Type B pancreatic cell (in vitro differentiated cells): Measurements from ENCODE around the gene COL5A1. TPM values are rescaled to one million over a fixed set of nuclear protein-coding genes. Genes with fewer than 3 reads are reported as not detected.

ENCODE experiments used
- DNase-seq: peaks from one replicate; pipeline ENCODE4 v3.0.0; 2021; ENCODE audit warnings: mixed read lengths; ENCODE audit not compliant: unreplicated experiment; ENCODE audit errors: extremely low spot score
- H3K27ac Mint-ChIP-seq: 2 replicates; pipeline ENCODE4 v1.8.0; 2021; ENCODE audit warnings: mild to moderate bottlenecking, mixed read lengths
- H3K27me3 Mint-ChIP-seq: 2 replicates; pipeline ENCODE4 v1.8.0; 2021; ENCODE audit warnings: mixed read lengths
- H3K36me3 Mint-ChIP-seq: 2 replicates; pipeline ENCODE4 v1.8.0; 2021; ENCODE audit warnings: mixed read lengths
- H3K4me1 Mint-ChIP-seq: one replicate; pipeline ENCODE4 v1.8.0; 2021; ENCODE audit warnings: mixed read lengths; ENCODE audit not compliant: unreplicated experiment
- H3K4me3 Mint-ChIP-seq: 2 replicates; pipeline ENCODE4 v1.8.0; 2021; ENCODE audit warnings: mild to moderate bottlenecking, mixed read lengths
- H3K9me3 Mint-ChIP-seq: 2 replicates; pipeline ENCODE4 v1.8.0; 2021; ENCODE audit warnings: mixed read lengths
- CTCF ChIP-seq: fragments of 200-600 bp; sonication (generic); conservative IDR thresholded peaks from 2 replicates; pipeline ENCODE4 v1.5.0; 2021; ENCODE audit warnings: antibody characterized with exemption, mild to moderate bottlenecking
- total RNA-seq: library from RNA; stranded (reverse); gene quantifications from 2 replicates; pipeline ENCODE4 v1.2.1, GENCODE V29; 2021; ENCODE audit warnings: low replicate concordance

The COL5A1 gene
- total RNA-seq, 1 donor from 2014 or later: 112 TPM

DNA sequence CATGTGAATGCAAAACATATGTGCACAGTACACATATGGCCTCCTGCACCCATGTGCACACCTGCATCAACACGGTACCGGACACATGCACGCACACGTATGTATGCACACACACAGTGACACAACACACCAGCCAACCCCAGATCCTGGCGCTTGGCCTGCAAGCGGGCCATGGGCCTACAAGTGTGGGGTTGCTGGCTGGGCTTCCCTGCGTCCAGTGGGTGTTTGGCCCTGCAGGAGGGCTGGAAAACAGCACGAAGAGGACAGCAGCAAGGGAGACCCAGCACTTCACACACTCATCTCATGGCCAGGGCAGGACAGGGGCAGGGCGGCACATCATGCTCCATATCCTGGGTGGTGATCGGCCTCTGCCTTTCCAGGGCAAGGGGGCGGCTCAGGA lies 77.7 kb downstream of the COL5A1 start:
- TF ChIP-seq CTCF: no peak
- Mint-ChIP-seq H3K9me3 (no peaks in the 10 kb centered on the region), H3K4me1 (peaks cover 4% of the 10 kb centered on the region), H3K36me3 (peaks cover under 1% of the 10 kb centered on the region), H3K4me3 (no peak overlapping the region), H3K27ac (no peak overlapping the region), H3K27me3 (peaks cover 3% of the 10 kb centered on the region)
- no peak for DNase-seq

- Mint-ChIP-seq H3K27ac (no peak overlapping the region), H3K4me3 (no peak overlapping the region), H3K36me3 (no peaks in the 10 kb centered on the region), H3K27me3 (peaks cover 3% of the 10 kb centered on the region), H3K4me1 (peaks cover 4% of the 10 kb centered on the region), H3K9me3 (no peaks in the 10 kb centered on the region)
- TF ChIP-seq CTCF: no peak
- no peak for DNase-seq
Observed at GRCh38 chr9:134720136-134720753, 78.6 kb downstream of the COL5A1 start.

DNA sequence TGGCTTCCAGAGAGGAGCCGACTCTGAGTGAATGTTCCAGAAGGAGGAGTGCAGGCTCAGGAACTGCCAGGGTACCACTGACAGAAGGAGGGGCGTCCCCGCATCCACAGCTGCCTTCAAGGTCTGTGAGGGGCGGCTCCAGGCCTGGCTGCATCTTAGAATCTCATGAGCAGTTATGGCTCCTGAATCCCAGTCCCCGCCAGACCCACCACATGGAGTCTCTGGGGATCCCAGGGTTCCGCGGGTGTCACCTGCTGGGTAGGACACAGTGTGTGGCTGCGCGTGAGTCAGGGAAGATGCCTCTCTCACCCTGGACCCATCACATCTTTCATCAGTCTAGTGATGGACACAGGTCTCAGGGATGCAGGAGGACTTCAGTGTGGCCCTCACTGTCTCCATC lies 79.2 kb downstream of the COL5A1 start:
- Mint-ChIP-seq H3K27me3 (peaks cover 3% of the 10 kb centered on the region), H3K4me3 (no peak overlapping the region), H3K36me3 (no peaks in the 10 kb centered on the region), H3K27ac (no peak overlapping the region), H3K4me1 (peaks cover 4% of the 10 kb centered on the region), H3K9me3 (no peaks in the 10 kb centered on the region)
- DNase-seq: no peak
- TF ChIP-seq CTCF: no peak

- Mint-ChIP-seq H3K4me3 (no peak overlapping the region), H3K4me1 (peaks cover 4% of the 10 kb centered on the region), H3K36me3 (no peaks in the 10 kb centered on the region), H3K9me3 (no peaks in the 10 kb centered on the region), H3K27me3 (peaks cover 3% of the 10 kb centered on the region), H3K27ac (no peak overlapping the region)
- DNase-seq: no peak
- TF ChIP-seq CTCF: no peak
Observed at GRCh38 chr9:134721344-134721743, 79.7 kb downstream of the COL5A1 start.

DNA sequence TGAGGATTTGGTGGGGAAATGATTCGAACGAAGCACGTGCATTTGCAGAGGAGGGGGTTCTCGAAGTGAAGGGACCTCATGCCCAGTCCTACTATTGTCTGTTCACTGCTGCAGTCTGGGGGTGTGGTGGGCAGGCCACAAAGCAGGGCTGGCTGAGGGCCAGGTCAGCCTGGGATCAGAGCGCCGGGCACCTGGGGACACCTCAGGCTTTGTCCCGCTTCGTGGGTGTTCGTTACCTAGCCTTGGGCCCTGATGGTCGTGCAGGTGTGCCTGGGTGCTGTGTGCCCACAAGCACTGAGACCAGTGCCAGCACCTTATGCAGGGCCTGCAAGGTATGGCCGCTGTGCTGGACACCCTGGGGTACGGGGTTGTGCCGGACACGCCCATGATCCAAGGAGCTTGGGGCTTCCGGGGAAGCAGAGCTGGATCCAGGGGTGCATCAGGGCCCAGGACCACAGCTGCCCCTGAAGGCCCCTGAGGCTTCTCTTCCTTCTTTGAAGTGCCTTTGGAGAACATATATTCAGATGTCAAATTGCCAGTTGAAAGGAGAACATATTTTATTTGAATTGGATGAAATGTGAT lies 80.6 kb downstream of the COL5A1 start:
- peaks cover 3% of the 10 kb centered on the region for H3K27me3 Mint-ChIP-seq
- H3K36me3 Mint-ChIP-seq: no peaks in the 10 kb centered on the region
- no peaks in the 10 kb centered on the region for H3K9me3 Mint-ChIP-seq
- no peak for DNase-seq
- TF ChIP-seq CTCF: no peak
- H3K4me3 Mint-ChIP-seq: no peak overlapping the region
- no peak overlapping the region for H3K27ac Mint-ChIP-seq
- peaks cover 4% of the 10 kb centered on the region for H3K4me1 Mint-ChIP-seq
